Measurements from ENCODE around the gene TNFRSF14. TPM values are rescaled to one million over a fixed set of nuclear protein-coding genes. Genes with fewer than 3 reads are reported as not detected.
"Not testable (repeated sequence)": the region's sequence is repeated elsewhere in the genome, so short reads cannot be mapped to it uniquely, and the experiment has no call there.

The TNFRSF14 gene
- total and polyA plus RNA-seq, 9 donors: 11.0 to 33.8 (median 15.2) TPM

GRCh38 chr1:2566101-2567045 lies 10.2 kb downstream of the TNFRSF14 start:
- Histone ChIP-seq H3K27ac (ENCODE audit: low read length) (no peak overlapping the region), H3K27me3 (ENCODE audit: control insufficient read depth, insufficient read depth, low read length) (peaks cover 2% of the 10 kb centered on the region), H3K9me3 (replicated peaks; ENCODE audit: control insufficient read depth, low read depth, low read length) (no peaks in the 10 kb centered on the region), H3K36me3 (ENCODE audit: control insufficient read depth, insufficient read depth, low read length) (peaks cover 5% of the 10 kb centered on the region), H3K4me3 (ENCODE audit: low read length) (no peak overlapping the region), H3K4me1 (ENCODE audit: control insufficient read depth, insufficient read depth, low read length) (no peaks in the 10 kb centered on the region)
- DNase-seq: no peak
- 77% methylated on average over 22 of the region's 34 CpGs for WGBS (ENCODE audit: insufficient coverage)

GRCh38 chr1:2567083-2567679 lies 11.0 kb downstream of the TNFRSF14 start:
- Histone ChIP-seq H3K27ac (ENCODE audit: low read length) (no peak overlapping the region), H3K36me3 (ENCODE audit: control insufficient read depth, insufficient read depth, low read length) (peaks cover 2% of the 10 kb centered on the region), H3K27me3 (ENCODE audit: control insufficient read depth, insufficient read depth, low read length) (peaks cover 2% of the 10 kb centered on the region), H3K9me3 (replicated peaks; ENCODE audit: control insufficient read depth, low read depth, low read length) (no peaks in the 10 kb centered on the region), H3K4me3 (ENCODE audit: low read length) (no peak overlapping the region), H3K4me1 (ENCODE audit: control insufficient read depth, insufficient read depth, low read length) (no peaks in the 10 kb centered on the region)
- WGBS (ENCODE audit: insufficient coverage): 84% methylated on average over 15 of the region's 16 CpGs
- DNase-seq: no peak

- DNase-seq; H3K4me3 ChIP-seq (ENCODE audit: low read length); H3K27me3 ChIP-seq (ENCODE audit: control insufficient read depth, insufficient read depth, low read length); H3K36me3 ChIP-seq (ENCODE audit: control insufficient read depth, insufficient read depth, low read length); H3K9me3 ChIP-seq (replicated peaks; ENCODE audit: control insufficient read depth, low read depth, low read length); H3K27ac ChIP-seq (ENCODE audit: low read length); H3K4me1 ChIP-seq (ENCODE audit: control insufficient read depth, insufficient read depth, low read length): not testable (repeated sequence)
- 52% methylated on average over 2 of the region's 17 CpGs for WGBS (ENCODE audit: insufficient coverage)
Observed at GRCh38 chr1:2568187-2568816, 12.1 kb downstream of the TNFRSF14 start.

GRCh38 chr1:2569060-2569459 lies 12.9 kb downstream of the TNFRSF14 start:
- 88% methylated on average over 12 of the region's 17 CpGs for WGBS (ENCODE audit: insufficient coverage)
- Histone ChIP-seq H3K4me3 (ENCODE audit: low read length) (no peak overlapping the region), H3K27me3 (ENCODE audit: control insufficient read depth, insufficient read depth, low read length) (peaks cover 8% of the 10 kb centered on the region)

GRCh38 chr1:2569703-2570102 lies 13.5 kb downstream of the TNFRSF14 start:
- 80% methylated on average over 5 of the region's 13 CpGs for WGBS (ENCODE audit: insufficient coverage)
- not testable (repeated sequence) for H3K36me3 ChIP-seq (ENCODE audit: control insufficient read depth, insufficient read depth, low read length); H3K27me3 ChIP-seq (ENCODE audit: control insufficient read depth, insufficient read depth, low read length); H3K9me3 ChIP-seq (replicated peaks; ENCODE audit: control insufficient read depth, low read depth, low read length); H3K27ac ChIP-seq (ENCODE audit: low read length); DNase-seq; H3K4me1 ChIP-seq (ENCODE audit: control insufficient read depth, insufficient read depth, low read length); H3K4me3 ChIP-seq (ENCODE audit: low read length)

More at GRCh38 chr1:2569060-2569459, 12.9 kb downstream of the TNFRSF14 start:
- peaks cover 3% of the 10 kb centered on the region for H3K9me3 ChIP-seq (replicated peaks; ENCODE audit: control insufficient read depth, low read depth, low read length)
- H3K27ac ChIP-seq (ENCODE audit: low read length): no peak overlapping the region
- no peaks in the 10 kb centered on the region for H3K36me3 ChIP-seq (ENCODE audit: control insufficient read depth, insufficient read depth, low read length)
- H3K4me1 ChIP-seq (ENCODE audit: control insufficient read depth, insufficient read depth, low read length): no peaks in the 10 kb centered on the region
- no peak for DNase-seq

GRCh38 chr1:2570332-2570731 lies 14.2 kb downstream of the TNFRSF14 start:
- peaks cover 8% of the 10 kb centered on the region for H3K27me3 ChIP-seq (ENCODE audit: control insufficient read depth, insufficient read depth, low read length)
- peaks cover 3% of the 10 kb centered on the region for H3K9me3 ChIP-seq (replicated peaks; ENCODE audit: control insufficient read depth, low read depth, low read length)
- 72% methylated on average over 16 of the region's 17 CpGs for WGBS (ENCODE audit: insufficient coverage)
- no peaks in the 10 kb centered on the region for H3K36me3 ChIP-seq (ENCODE audit: control insufficient read depth, insufficient read depth, low read length)
- H3K4me1 ChIP-seq (ENCODE audit: control insufficient read depth, insufficient read depth, low read length): no peaks in the 10 kb centered on the region
- no peak overlapping the region for H3K27ac ChIP-seq (ENCODE audit: low read length)
- H3K4me3 ChIP-seq (ENCODE audit: low read length): no peak overlapping the region
- DNase-seq: no peak

- peaks cover 3% of the 10 kb centered on the region for H3K9me3 ChIP-seq (replicated peaks; ENCODE audit: control insufficient read depth, low read depth, low read length)
- H3K27me3 ChIP-seq (ENCODE audit: control insufficient read depth, insufficient read depth, low read length): peaks cover 6% of the 10 kb centered on the region
- 88% methylated on average over 5 of the region's 9 CpGs for WGBS (ENCODE audit: insufficient coverage)
- no peak overlapping the region for H3K4me3 ChIP-seq (ENCODE audit: low read length)
- no peaks in the 10 kb centered on the region for H3K36me3 ChIP-seq (ENCODE audit: control insufficient read depth, insufficient read depth, low read length)
- DNase-seq: no peak
- peaks cover 6% of the 10 kb centered on the region for H3K4me1 ChIP-seq (ENCODE audit: control insufficient read depth, insufficient read depth, low read length)
- no peak overlapping the region for H3K27ac ChIP-seq (ENCODE audit: low read length)
Observed at GRCh38 chr1:2571348-2571747, 15.2 kb downstream of the TNFRSF14 start.

GRCh38 chr1:2573250-2573920 lies 17.2 kb downstream of the TNFRSF14 start:
- no CpG with 5 or more reads among the region's 8 CpGs for WGBS (ENCODE audit: insufficient coverage)
- DNase-seq: no peak
- Histone ChIP-seq H3K27ac (ENCODE audit: low read length) (no peak overlapping the region), H3K4me3 (ENCODE audit: low read length) (no peak overlapping the region), H3K27me3 (ENCODE audit: control insufficient read depth, insufficient read depth, low read length) (peaks cover 6% of the 10 kb centered on the region), H3K36me3 (ENCODE audit: control insufficient read depth, insufficient read depth, low read length) (no peaks in the 10 kb centered on the region), H3K4me1 (ENCODE audit: control insufficient read depth, insufficient read depth, low read length) (peaks cover 16% of the 10 kb centered on the region), H3K9me3 (replicated peaks; ENCODE audit: control insufficient read depth, low read depth, low read length) (peaks cover 3% of the 10 kb centered on the region)

GRCh38 chr1:2574350-2574749 lies 18.2 kb downstream of the TNFRSF14 start:
- Histone ChIP-seq H3K4me3 (ENCODE audit: low read length) (no peak overlapping the region), H3K27ac (ENCODE audit: low read length) (no peak overlapping the region), H3K36me3 (ENCODE audit: control insufficient read depth, insufficient read depth, low read length) (no peaks in the 10 kb centered on the region), H3K4me1 (ENCODE audit: control insufficient read depth, insufficient read depth, low read length) (peaks cover 17% of the 10 kb centered on the region), H3K27me3 (ENCODE audit: control insufficient read depth, insufficient read depth, low read length) (peaks cover 6% of the 10 kb centered on the region), H3K9me3 (replicated peaks; ENCODE audit: control insufficient read depth, low read depth, low read length) (peaks cover 3% of the 10 kb centered on the region)
- WGBS (ENCODE audit: insufficient coverage): 73% methylated on average over 7 of the region's 9 CpGs
- DNase-seq: no peak

All from muscle of leg (tissue), 11 donors.